NB4 (cell line): Measurements from ENCODE around the gene ITPR2.

ENCODE experiments used
- CTCF ChIP-seq: IDR thresholded peaks from one replicate; pipeline ENCODE4 v1.5.1; 2012; ENCODE audit warnings: low read depth, low read length
- MAX ChIP-seq: IDR thresholded peaks from 2 replicates; pipeline ENCODE4 v1.6.1; 2011; ENCODE audit warnings: low read depth, low read length
- POLR2A ChIP-seq: IDR thresholded peaks from 2 replicates; pipeline ENCODE4 v1.6.1; 2011; ENCODE audit warnings: mild to moderate bottlenecking; ENCODE audit not compliant: insufficient read length; ENCODE audit errors: extremely low read depth

- TF ChIP-seq CTCF, result no peak
- TF ChIP-seq POLR2A, result no peak
- no peak for TF ChIP-seq MAX
These were observed 55.8 kb downstream of the ITPR2 start for GRCh38 chr12:26777236-26777635.
